ENCODE data around the gene RNASEL. TPM values are rescaled to one million over a fixed set of nuclear protein-coding genes. Genes with fewer than 3 reads are reported as not detected.
A peak's percentile ranks its signal among the peaks of the same experiment; 100 is the strongest.

Gene RNASEL
- polyA plus RNA-seq, 1 of the 3 experiments (the other 2 are of a cell fraction) = not detected

DNA sequence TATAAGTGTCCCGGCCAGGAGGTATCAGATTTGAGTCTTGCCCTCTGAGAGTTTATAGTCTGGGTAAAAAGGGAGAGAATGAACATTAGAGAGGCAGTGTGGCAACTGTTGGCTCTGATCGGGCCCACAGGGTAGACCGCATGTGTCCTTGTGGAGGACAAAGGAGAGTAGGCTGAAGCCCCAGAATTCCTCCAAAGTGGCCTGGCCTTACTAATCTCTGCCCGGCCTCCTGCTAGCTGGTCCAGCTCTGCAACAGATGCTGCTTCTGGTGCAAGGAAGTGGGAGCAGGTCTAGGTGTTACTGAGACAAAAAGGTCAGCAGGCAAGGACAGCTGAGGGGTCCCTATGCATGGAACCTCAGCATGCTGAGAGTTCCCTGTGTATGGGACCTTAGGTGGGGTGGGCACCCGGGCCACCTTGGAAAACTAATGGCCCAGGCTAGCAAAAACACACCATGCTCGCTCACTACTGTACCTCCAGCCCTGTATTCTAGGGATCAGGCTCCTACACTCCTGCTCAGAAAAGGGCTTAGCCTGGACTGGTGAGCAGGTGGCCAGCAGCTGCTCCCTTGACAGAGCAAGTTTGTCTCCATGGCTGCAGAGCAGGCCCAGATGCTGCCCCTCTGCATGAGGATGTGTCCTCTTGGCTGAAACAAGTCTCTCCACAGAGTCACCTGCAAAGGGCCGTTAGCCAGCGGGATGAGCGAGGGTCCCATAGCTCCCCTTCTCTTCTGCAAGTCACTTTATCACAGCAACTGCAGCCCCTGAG lies 45.4 kb upstream of the RNASEL start:
- POLR2A ChIA-PET = no interaction called here
- H3K27ac ChIP-seq (ENCODE audit: low read depth in 2 of 2, low read length in 1 of 2) = peak overlapping the region in 1 of 2 experiments; percentile 44; a peak in 2 of 4 replicates

More for the DNA sequence above, 45.4 kb upstream of the RNASEL start:
- Histone ChIP-seq H3K4me3 (ENCODE audit: low read depth in 2 of 2, low read length in 1 of 2) (no peak overlapping the region), H3K9me2 (no peaks in the 10 kb centered on the region), H3K27me3 (ENCODE audit: insufficient read depth) (no peaks in the 10 kb centered on the region; the same call in 1 of the 2 replicates), H3F3A (replicated peaks; ENCODE audit: insufficient read depth) (no peaks in the 10 kb centered on the region), H3K9ac (no peak overlapping the region), H2AFZ (ENCODE audit: low read depth) (no peak overlapping the region), H3K4me1 (ENCODE audit: control insufficient read depth in 1 of 2, insufficient read depth in 2 of 2, low read depth in 1 of 2, low read length in 1 of 2) (peaks cover 0 to 31% of the 10 kb centered on the region in 2 experiments; a peak in 1 of 4 replicates), H3K79me2 (ENCODE audit: insufficient read depth) (no peaks in the 10 kb centered on the region), H3K9me3 (no peaks in the 10 kb centered on the region), H4K20me1 (ENCODE audit: insufficient read depth) (no peaks in the 10 kb centered on the region), H3K4me2 (no peak overlapping the region), H3K36me3 (replicated peaks in 1 of 2; ENCODE audit: control insufficient read depth in 1 of 2, insufficient read depth in 2 of 2, low read length in 1 of 2) (no peaks in the 10 kb centered on the region)
- TF ChIP-seq ELF1 (IDR thresholded peaks at IDR 0.05) (no peak), EP300 (IDR thresholded peaks at IDR 0.05; ENCODE audit: borderline replicate concordance in 1 of 2, low read depth in 1 of 2, low read length in 1 of 2) (no peak), MEF2A (IDR thresholded peaks at IDR 0.05; ENCODE audit: borderline replicate concordance, low read depth) (no peak), MXI1 (IDR thresholded peaks at IDR 0.05; ENCODE audit: low read depth, low read length) (no peak), SMC3 (IDR thresholded peaks at IDR 0.05; ENCODE audit: low read depth, low read length) (no peak), MAX (IDR thresholded peaks at IDR 0.05; ENCODE audit: low read depth) (no peak), RAD21 (IDR thresholded peaks at IDR 0.05; ENCODE audit: low read length) (no peak), SIN3A (IDR thresholded peaks at IDR 0.05; ENCODE audit: borderline replicate concordance, low read depth, low read length) (no peak), JUND (IDR thresholded peaks at IDR 0.05) (no peak), RFX5 (IDR thresholded peaks at IDR 0.05; ENCODE audit: low read length) (no peak), IRF3 (IDR thresholded peaks at IDR 0.05; ENCODE audit: low read depth, low read length) (no peak), TEAD4 (IDR thresholded peaks at IDR 0.05; ENCODE audit: borderline replicate concordance, insufficient read depth) (no peak), NRF1 (IDR thresholded peaks at IDR 0.05; ENCODE audit: low read depth, low read length) (no peak), GABPA (IDR thresholded peaks at IDR 0.05; ENCODE audit: low read depth) (no peak), USF1 (IDR thresholded peaks at IDR 0.05; ENCODE audit: borderline replicate concordance, low read depth) (no peak), PBX3 (IDR thresholded peaks at IDR 0.05) (no peak), RXRA (IDR thresholded peaks at IDR 0.05; ENCODE audit: borderline replicate concordance, low read depth) (no peak), REST (IDR thresholded peaks at IDR 0.05; ENCODE audit: low read depth, low read length) (no peak)
- TF ChIP-seq, protein P1, sequence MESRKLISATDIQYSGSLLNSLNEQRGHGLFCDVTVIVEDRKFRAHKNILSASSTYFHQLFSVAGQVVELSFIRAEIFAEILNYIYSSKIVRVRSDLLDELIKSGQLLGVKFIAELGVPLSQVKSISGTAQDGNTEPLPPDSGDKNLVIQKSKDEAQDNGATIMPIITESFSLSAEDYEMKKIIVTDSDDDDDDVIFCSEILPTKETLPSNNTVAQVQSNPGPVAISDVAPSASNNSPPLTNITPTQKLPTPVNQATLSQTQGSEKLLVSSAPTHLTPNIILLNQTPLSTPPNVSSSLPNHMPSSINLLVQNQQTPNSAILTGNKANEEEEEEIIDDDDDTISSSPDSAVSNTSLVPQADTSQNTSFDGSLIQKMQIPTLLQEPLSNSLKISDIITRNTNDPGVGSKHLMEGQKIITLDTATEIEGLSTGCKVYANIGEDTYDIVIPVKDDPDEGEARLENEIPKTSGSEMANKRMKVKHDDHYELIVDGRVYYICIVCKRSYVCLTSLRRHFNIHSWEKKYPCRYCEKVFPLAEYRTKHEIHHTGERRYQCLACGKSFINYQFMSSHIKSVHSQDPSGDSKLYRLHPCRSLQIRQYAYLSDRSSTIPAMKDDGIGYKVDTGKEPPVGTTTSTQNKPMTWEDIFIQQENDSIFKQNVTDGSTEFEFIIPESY (IDR thresholded peaks at IDR 0.05; ENCODE audit: borderline replicate concordance, low read depth) = no peak
- 79% methylated on average over 9 of the region's 9 CpGs for WGBS (ENCODE audit: low lambda C conversion rate)
- CTCF ChIA-PET = interaction anchor here (1.1 to 4.4 kb wide), 3 partner anchors 14 to 491 kb away, joined by 3 to 19 read pairs (median 5); no protein-coding TSS in a partner anchor
- peak; percentile 34 for DNase-seq
